ENCODE measurements around the gene TUBGCP6.

GRCh38 chr22:50174382-50175190, 70.2 kb downstream of the TUBGCP6 start:
- no peak for TF ChIP-seq CTCF (IDR thresholded peaks at IDR 0.05)
- no peak for TF ChIP-seq POLR2A (IDR thresholded peaks at IDR 0.05)
